Measurements from ENCODE around the gene ALKBH8.
"Not testable (repeated sequence)": the region's sequence is repeated elsewhere in the genome, so short reads cannot be mapped to it uniquely, and the experiment has no call there.

The ALKBH8 gene

GRCh38 chr11:107577346-107577711 lies 11.8 kb upstream of the ALKBH8 start:
- no peak for DNase-seq

GRCh38 chr11:107576497-107577345 lies 11.2 kb upstream of the ALKBH8 start:
- peak; percentile 63 to 70 for DNase-seq

GRCh38 chr11:107573438-107573837 lies 7.9 kb upstream of the ALKBH8 start:
- no peak for DNase-seq

- DNase-seq = no peak
Observed at GRCh38 chr11:107570015-107570414, 4.5 kb upstream of the ALKBH8 start.

- no peak for DNase-seq
Observed at GRCh38 chr11:107567739-107568335, 2.3 kb upstream of the ALKBH8 start.

- no peak for DNase-seq
Observed at GRCh38 chr11:107566569-107566968, 1.0 kb upstream of the ALKBH8 start.

GRCh38 chr11:107565955-107566501 lies 493 bp upstream of the ALKBH8 start:
- DNase-seq = not testable (repeated sequence)

- DNase-seq = no peak
Observed at GRCh38 chr11:107564877-107565218, 687 bp downstream of the ALKBH8 start.

GRCh38 chr11:107563702-107564101 lies 1.8 kb downstream of the ALKBH8 start:
- peak in 1 of 2 donors; percentile 32 for DNase-seq

GRCh38 chr11:107562647-107563208 lies 2.8 kb downstream of the ALKBH8 start:
- DNase-seq = no peak

- DNase-seq = no peak
Observed at GRCh38 chr11:107561688-107562087, 3.8 kb downstream of the ALKBH8 start.

GRCh38 chr11:107550304-107550703 lies 15.2 kb downstream of the ALKBH8 start:
- DNase-seq = no peak

- no peak for DNase-seq
Observed at GRCh38 chr11:107549954-107550285, 15.6 kb downstream of the ALKBH8 start.

GRCh38 chr11:107549253-107549953 lies 16.1 kb downstream of the ALKBH8 start:
- peak in 1 of 2 donors; percentile 35 for DNase-seq

- no peak for DNase-seq
Observed at GRCh38 chr11:107547961-107548360, 17.6 kb downstream of the ALKBH8 start.

GRCh38 chr11:107545101-107545514 lies 20.4 kb downstream of the ALKBH8 start:
- no peak for DNase-seq

- DNase-seq = no peak
Observed at GRCh38 chr11:107538821-107539220, 26.7 kb downstream of the ALKBH8 start.

- no peak for DNase-seq
Observed at GRCh38 chr11:107538239-107538638, 27.3 kb downstream of the ALKBH8 start.

- DNase-seq = not testable (repeated sequence)
Observed at GRCh38 chr11:107537155-107537554, 28.4 kb downstream of the ALKBH8 start.

GRCh38 chr11:107526197-107526596 lies 39.3 kb downstream of the ALKBH8 start:
- DNase-seq = no peak

- no peak for DNase-seq
Observed at GRCh38 chr11:107508858-107509244, 56.7 kb downstream of the ALKBH8 start.

- DNase-seq = no peak
Observed at GRCh38 chr11:107508201-107508857, 57.2 kb downstream of the ALKBH8 start.
